GM23338 (cell line): ENCODE data around the gene MGME1. TPM values are rescaled to one million over a fixed set of nuclear protein-coding genes. Genes with fewer than 3 reads are reported as not detected.

Experiments used
- ATAC-seq: fragments of 200-7000 bp; cut with Tn5 transposase; 3 replicates; pipeline ENCODE4 v1.9.1; 2020
- DNase-seq: peaks from one replicate; pipeline ENCODE4 v3.0.0-alpha.2; 2015; ENCODE audit warnings: low spot score
- H2AFZ ChIP-seq: fragments of 200-600 bp; sonication (generic); 2 replicates; pipeline ENCODE4 v1.8.0; 2016; ENCODE audit warnings: antibody characterized with exemption, mild to moderate bottlenecking, moderate library complexity
- H3F3A ChIP-seq: fragments of 200-600 bp; sonication (generic); replicated peaks from 2 replicates; pipeline ENCODE4 v1.8.0; 2017; ENCODE audit warnings: antibody characterized with exemption, mixed run types, low read depth
- H3K27ac ChIP-seq: fragments of 200-600 bp; sonication (generic); 2 replicates; pipeline ENCODE4 v1.6.1; 2016; ENCODE audit warnings: low read depth
- H3K27me3 ChIP-seq: fragments of 200-600 bp; sonication (generic); 2 replicates; pipeline ENCODE4 v1.8.0; 2016; ENCODE audit warnings: mild to moderate bottlenecking, mixed run types, moderate library complexity; ENCODE audit not compliant: insufficient read depth
- H3K36me3 ChIP-seq: fragments of 200-600 bp; sonication (generic); 2 replicates; pipeline ENCODE4 v1.8.0; 2016; ENCODE audit warnings: mild to moderate bottlenecking; ENCODE audit not compliant: insufficient read depth
- H3K4me1 ChIP-seq: fragments of 200-600 bp; sonication (generic); 2 replicates; pipeline ENCODE4 v1.8.0; 2016; ENCODE audit warnings: mild to moderate bottlenecking, moderate library complexity; ENCODE audit not compliant: insufficient read depth
- H3K4me2 ChIP-seq: fragments of 200-600 bp; sonication (generic); 2 replicates; pipeline ENCODE4 v1.7.1; 2017; ENCODE audit warnings: mixed run types
- H3K4me3 ChIP-seq: fragments of 200-600 bp; sonication (generic); 2 replicates; pipeline ENCODE4 v1.6.1; 2016; ENCODE audit warnings: mixed run types
- H3K79me2 ChIP-seq: fragments of 200-600 bp; sonication (generic); replicated peaks from 2 replicates; pipeline ENCODE4 v1.8.0; 2017; ENCODE audit warnings: mild to moderate bottlenecking; ENCODE audit not compliant: insufficient read depth
- H3K9me2 ChIP-seq: fragments of 200-600 bp; sonication (generic); 2 replicates; pipeline ENCODE4 v1.8.0; 2017; ENCODE audit not compliant: insufficient read depth
- H4K20me1 ChIP-seq: fragments of 200-600 bp; sonication (generic); replicated peaks from 2 replicates; pipeline ENCODE4 v1.8.0; 2017; ENCODE audit warnings: mild to moderate bottlenecking; ENCODE audit not compliant: insufficient read depth
- H3K27ac Mint-ChIP-seq: 2 replicates; pipeline ENCODE4 v1.8.0; 2020; ENCODE audit warnings: inconsistent platforms, mild to moderate bottlenecking, moderate library complexity, mixed read lengths
- H3K27me3 Mint-ChIP-seq: 3 replicates; pipeline ENCODE4 v1.8.0; 2022; ENCODE audit warnings: low read depth, mild to moderate bottlenecking, moderate library complexity, mixed read lengths, inconsistent platforms; ENCODE audit not compliant: insufficient read depth, poor library complexity
- H3K36me3 Mint-ChIP-seq: 3 replicates; pipeline ENCODE4 v1.8.0; 2021; ENCODE audit warnings: low read depth, mild to moderate bottlenecking, inconsistent platforms, moderate library complexity, mixed read lengths
- H3K4me1 Mint-ChIP-seq: 3 replicates; pipeline ENCODE4 v1.8.0; 2020; ENCODE audit warnings: mild to moderate bottlenecking, inconsistent platforms, mixed read lengths
- H3K4me3 Mint-ChIP-seq: 3 replicates; pipeline ENCODE4 v1.8.0; 2021; ENCODE audit warnings: moderate library complexity, mild to moderate bottlenecking, inconsistent platforms, mixed read lengths
- H3K9me3 Mint-ChIP-seq: 3 replicates; pipeline ENCODE4 v1.8.0; 2020; ENCODE audit warnings: moderate library complexity, mild to moderate bottlenecking, inconsistent platforms, mixed read lengths
- CREB1 ChIP-seq: fragments of 250-450 bp; sonication (Bioruptor Pico); IDR thresholded peaks from 2 replicates; pipeline ENCODE4 v1.5.0; 2020; ENCODE audit warnings: low read depth, mild to moderate bottlenecking, moderate library complexity
- EZH2 ChIP-seq: fragments of 200-600 bp; sonication (generic); IDR thresholded peaks from one replicate; pipeline ENCODE4 v1.8.0; 2017; ENCODE audit warnings: antibody characterized with exemption, mild to moderate bottlenecking, low read depth; ENCODE audit not compliant: unreplicated experiment
- EZH2phosphoT487 ChIP-seq: fragments of 200-600 bp; sonication (generic); IDR thresholded peaks from one replicate; pipeline ENCODE4 v1.8.1; 2018; ENCODE audit warnings: antibody characterized with exemption; ENCODE audit not compliant: unreplicated experiment
- NANOG ChIP-seq: IDR thresholded peaks from 2 replicates; pipeline ENCODE4 v1.6.1; 2016; ENCODE audit warnings: antibody characterized with exemption, borderline replicate concordance
- POLR2AphosphoS5 ChIP-seq: IDR thresholded peaks from 2 replicates; pipeline ENCODE4 v1.6.1; 2016; ENCODE audit warnings: antibody characterized with exemption, low read depth
- STAT1 ChIP-seq: IDR thresholded peaks from one replicate; pipeline ENCODE4 v1.6.1; 2016; ENCODE audit warnings: antibody characterized with exemption; ENCODE audit not compliant: unreplicated experiment
- ZNF114 ChIP-seq: fragments of 250-450 bp; sonication (Bioruptor Pico); IDR thresholded peaks from 2 replicates; pipeline ENCODE4 v1.5.0; 2020; ENCODE audit warnings: mild to moderate bottlenecking, moderate library complexity
- ZNF331 ChIP-seq: fragments of 250-450 bp; sonication (Bioruptor Pico); IDR thresholded peaks from 2 replicates; pipeline ENCODE4 v1.5.0; 2020; ENCODE audit warnings: low read depth, mild to moderate bottlenecking, moderate library complexity
- ZNF462 ChIP-seq: fragments of 250-450 bp; sonication (Bioruptor Pico); IDR thresholded peaks from 2 replicates; pipeline ENCODE4 v1.5.0; 2020; ENCODE audit warnings: mild to moderate bottlenecking, moderate library complexity
- polyA plus RNA-seq: library from polyadenylated mRNA; unstranded; fragments of >200 nt; fragmentation: Nextera tagmentation; extraction: Ambion mirVana; gene quantifications from 2 replicates; pipeline ENCODE4 v1.2.1, GENCODE V29; 2016
- total RNA-seq: library from RNA; depleted of rRNA; stranded (reverse); fragments of >200 nt; shearing (Covaris generic); gene quantifications from 2 replicates; pipeline ENCODE4 v1.2.3, GENCODE V29; 2014
- TF ChIP-seq, protein P1 (sequence below): IDR thresholded peaks from 2 replicates; pipeline ENCODE4 v1.6.1; 2016; ENCODE audit warnings: antibody characterized with exemption
- TF ChIP-seq, protein P2 (sequence below): IDR thresholded peaks from one replicate; pipeline ENCODE4 v1.6.1; 2018; ENCODE audit warnings: antibody characterized with exemption; ENCODE audit not compliant: unreplicated experiment

The MGME1 gene
- total and polyA plus RNA-seq, 2 experiments from 2014 or later, result 43.1 to 56.9 TPM

DNA sequence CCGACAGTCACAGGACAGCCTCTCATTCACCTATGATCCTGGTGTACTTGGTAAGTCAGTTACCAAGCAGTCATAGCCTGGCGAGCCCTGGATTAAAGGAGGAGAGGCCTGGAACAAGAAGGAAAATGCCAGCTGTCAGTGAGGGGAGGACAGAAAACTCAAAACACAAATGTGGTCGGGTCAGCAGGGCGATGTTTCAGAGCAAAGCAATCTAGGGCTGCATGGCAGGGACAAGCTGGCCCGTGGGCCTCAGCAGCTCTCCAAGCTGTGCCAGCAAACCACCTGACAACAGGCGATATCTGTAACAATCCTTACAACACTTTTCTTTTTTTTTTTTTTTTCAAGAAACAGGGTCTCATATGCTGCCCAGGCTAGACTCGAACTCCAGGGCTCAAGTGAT, 40.3 kb downstream of the MGME1 start (continued):
- no peak for TF ChIP-seq ZNF331 (CRISPR knock-in tag)

- H3K36me3 Mint-ChIP-seq, result peaks cover 14% of the 10 kb centered on the region
- DNase-seq, result no peak
- no peak for TF ChIP-seq ZNF114 (CRISPR knock-in tag)
- no peak for TF ChIP-seq POLR2AphosphoS5
- TF ChIP-seq, protein P1, sequence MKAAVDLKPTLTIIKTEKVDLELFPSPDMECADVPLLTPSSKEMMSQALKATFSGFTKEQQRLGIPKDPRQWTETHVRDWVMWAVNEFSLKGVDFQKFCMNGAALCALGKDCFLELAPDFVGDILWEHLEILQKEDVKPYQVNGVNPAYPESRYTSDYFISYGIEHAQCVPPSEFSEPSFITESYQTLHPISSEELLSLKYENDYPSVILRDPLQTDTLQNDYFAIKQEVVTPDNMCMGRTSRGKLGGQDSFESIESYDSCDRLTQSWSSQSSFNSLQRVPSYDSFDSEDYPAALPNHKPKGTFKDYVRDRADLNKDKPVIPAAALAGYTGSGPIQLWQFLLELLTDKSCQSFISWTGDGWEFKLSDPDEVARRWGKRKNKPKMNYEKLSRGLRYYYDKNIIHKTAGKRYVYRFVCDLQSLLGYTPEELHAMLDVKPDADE, result no peak
- no peak for TF ChIP-seq STAT1
- TF ChIP-seq ZNF462 (CRISPR knock-in tag), result no peak
- no peak for TF ChIP-seq EZH2phosphoT487
- no peak for TF ChIP-seq ZNF331 (CRISPR knock-in tag)
- TF ChIP-seq, protein P2, sequence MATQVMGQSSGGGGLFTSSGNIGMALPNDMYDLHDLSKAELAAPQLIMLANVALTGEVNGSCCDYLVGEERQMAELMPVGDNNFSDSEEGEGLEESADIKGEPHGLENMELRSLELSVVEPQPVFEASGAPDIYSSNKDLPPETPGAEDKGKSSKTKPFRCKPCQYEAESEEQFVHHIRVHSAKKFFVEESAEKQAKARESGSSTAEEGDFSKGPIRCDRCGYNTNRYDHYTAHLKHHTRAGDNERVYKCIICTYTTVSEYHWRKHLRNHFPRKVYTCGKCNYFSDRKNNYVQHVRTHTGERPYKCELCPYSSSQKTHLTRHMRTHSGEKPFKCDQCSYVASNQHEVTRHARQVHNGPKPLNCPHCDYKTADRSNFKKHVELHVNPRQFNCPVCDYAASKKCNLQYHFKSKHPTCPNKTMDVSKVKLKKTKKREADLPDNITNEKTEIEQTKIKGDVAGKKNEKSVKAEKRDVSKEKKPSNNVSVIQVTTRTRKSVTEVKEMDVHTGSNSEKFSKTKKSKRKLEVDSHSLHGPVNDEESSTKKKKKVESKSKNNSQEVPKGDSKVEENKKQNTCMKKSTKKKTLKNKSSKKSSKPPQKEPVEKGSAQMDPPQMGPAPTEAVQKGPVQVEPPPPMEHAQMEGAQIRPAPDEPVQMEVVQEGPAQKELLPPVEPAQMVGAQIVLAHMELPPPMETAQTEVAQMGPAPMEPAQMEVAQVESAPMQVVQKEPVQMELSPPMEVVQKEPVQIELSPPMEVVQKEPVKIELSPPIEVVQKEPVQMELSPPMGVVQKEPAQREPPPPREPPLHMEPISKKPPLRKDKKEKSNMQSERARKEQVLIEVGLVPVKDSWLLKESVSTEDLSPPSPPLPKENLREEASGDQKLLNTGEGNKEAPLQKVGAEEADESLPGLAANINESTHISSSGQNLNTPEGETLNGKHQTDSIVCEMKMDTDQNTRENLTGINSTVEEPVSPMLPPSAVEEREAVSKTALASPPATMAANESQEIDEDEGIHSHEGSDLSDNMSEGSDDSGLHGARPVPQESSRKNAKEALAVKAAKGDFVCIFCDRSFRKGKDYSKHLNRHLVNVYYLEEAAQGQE, result no peak
- no peak for TF ChIP-seq EZH2
- no peak for TF ChIP-seq CREB1 (CRISPR knock-in tag)
- TF ChIP-seq NANOG, result no peak
- Histone ChIP-seq H3K9me2 (no peaks in the 10 kb centered on the region), H3K27ac (no peak overlapping the region), H4K20me1 (no peaks in the 10 kb centered on the region), H3K79me2 (no peaks in the 10 kb centered on the region), H3K36me3 (no peaks in the 10 kb centered on the region), H3F3A (no peaks in the 10 kb centered on the region), H2AFZ (no peak overlapping the region), H3K4me1 (no peaks in the 10 kb centered on the region), H3K4me3 (no peak overlapping the region), H3K27me3 (no peaks in the 10 kb centered on the region), H3K4me2 (no peak overlapping the region)
- H3K27ac Mint-ChIP-seq, result no peak overlapping the region
- ATAC-seq, result no peak
- H3K4me1 Mint-ChIP-seq, result no peaks in the 10 kb centered on the region
- H3K9me3 Mint-ChIP-seq, result peaks cover 9% of the 10 kb centered on the region
- H3K4me3 Mint-ChIP-seq, result no peak overlapping the region
- no peaks in the 10 kb centered on the region for H3K27me3 Mint-ChIP-seq
These were observed 42.7 kb downstream of the MGME1 start for GRCh38 chr20:18011482-18011881.
